ENCODE results near the gene RIPPLY3. TPM values are rescaled to one million over a fixed set of nuclear protein-coding genes. Genes with fewer than 3 reads are reported as not detected.

RIPPLY3 gene
- total RNA-seq, 3 donors from 2014 or later (not counting 1 experiment from before 2014, with no cell fraction given): not detected

GRCh38 chr21:37065561-37066177 is 59.2 kb downstream of the RIPPLY3 start:
- no peak overlapping the region for H3K4me3 ChIP-seq (ENCODE audit: low read length)
- WGBS (ENCODE audit: insufficient coverage): 96% methylated on average over 3 of the region's 9 CpGs
- H3K36me3 ChIP-seq (ENCODE audit: control insufficient read depth, insufficient read depth, low read length): peaks cover 8% of the 10 kb centered on the region
- no peak overlapping the region for H3K4me3 Mint-ChIP-seq
- H3K27me3 Mint-ChIP-seq (ENCODE audit: low read depth in 2 of 2): no peaks in the 10 kb centered on the region
- TF ChIP-seq CTCF (IDR thresholded peaks at IDR 0.05): no peak
- no peaks in the 10 kb centered on the region for H3K9me3 Mint-ChIP-seq
- no peak overlapping the region for H3K27ac Mint-ChIP-seq
- no peaks in the 10 kb centered on the region for H3K27me3 ChIP-seq (ENCODE audit: control insufficient read depth, insufficient read depth, low read length)
- no peaks in the 10 kb centered on the region for H3K4me1 ChIP-seq (ENCODE audit: control insufficient read depth, insufficient read depth, low read length)
- no peaks in the 10 kb centered on the region for H3K9me3 ChIP-seq (ENCODE audit: control insufficient read depth, insufficient read depth, low read length)
- no peak for DNase-seq
- H3K4me1 Mint-ChIP-seq: peaks cover 0 to 5% of the 10 kb centered on the region in 2 donors
- H3K36me3 Mint-ChIP-seq: peaks cover 11% of the 10 kb centered on the region
- no peak for ATAC-seq
- intact Hi-C loops (cut with micrococcal nuclease): no loop called here
- H3K27ac ChIP-seq (ENCODE audit: low read length): no peak overlapping the region

Other genes starting within 250 kb of the RIPPLY3 start
- 10 to 100 TPM; 28.4 to 36.0 (median 33.0) TPM for gene HLCS, start 40.0 kb upstream of the RIPPLY3 start, total RNA-seq
- 10 to 100 TPM in 1 of 3 donors, 1 to 10 TPM in 2; 6.5 to 10.4 (median 8.5) TPM for gene PIGP, start 66.4 kb downstream of the RIPPLY3 start, total RNA-seq
- 10 to 100 TPM; 83.1 to 97.4 (median 88.3) TPM for gene TTC3, start 66.6 kb downstream of the RIPPLY3 start, total RNA-seq

Data from natural killer cell (primary cell).